Activated CD4-positive, alpha-beta T cell treated with anti-CD3 and anti-CD28 coated beads, Interleukin-2, amount 50 U/mL, for 16 hours (primary cell): Measurements from ENCODE around the gene HOXA9.
A peak's percentile ranks its signal among the peaks of the same experiment; 100 is the strongest.

Experiments used
- DNase-seq: peaks from one replicate; pipeline ENCODE4 v3.0.0-alpha.2; 2020

Gene HOXA9

DNA sequence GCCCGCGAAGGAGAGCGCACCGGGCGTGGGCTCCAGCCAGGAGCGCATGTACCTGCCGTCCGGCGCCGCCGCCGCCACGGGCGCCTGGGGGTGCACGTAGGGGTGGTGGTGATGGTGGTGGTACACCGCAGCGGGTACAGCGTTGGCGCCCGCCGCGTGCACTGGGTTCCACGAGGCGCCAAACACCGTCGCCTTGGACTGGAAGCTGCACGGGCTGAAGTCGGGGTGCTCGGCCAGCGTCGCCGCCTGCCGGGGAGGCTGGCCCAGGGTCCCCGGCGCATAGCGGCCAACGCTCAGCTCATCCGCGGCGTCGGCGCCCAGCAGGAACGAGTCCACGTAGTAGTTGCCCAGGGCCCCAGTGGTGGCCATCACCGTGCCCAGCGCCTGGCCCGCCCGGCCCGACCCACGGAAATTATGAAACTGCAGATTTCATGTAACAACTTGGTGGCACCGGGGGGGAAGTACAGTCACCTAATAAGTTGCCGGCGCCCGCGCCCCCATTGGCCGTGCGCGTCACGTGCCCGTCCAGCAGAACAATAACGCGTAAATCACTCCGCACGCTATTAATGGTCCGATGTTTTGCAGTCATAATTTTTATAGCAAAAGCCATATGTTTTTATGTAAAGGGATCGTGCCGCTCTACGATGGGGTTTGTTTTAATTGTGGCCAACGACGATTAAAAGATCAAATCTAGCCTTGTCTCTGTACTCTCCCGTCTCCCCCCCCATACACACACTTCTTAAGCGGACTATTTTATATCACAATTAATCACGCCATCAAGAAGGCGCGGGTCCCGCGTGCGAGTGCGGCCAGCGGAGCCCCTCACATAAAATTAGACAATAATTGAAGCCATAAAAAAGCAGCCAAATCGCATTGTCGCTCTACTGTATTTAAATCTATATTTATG lies at the start of gene HOXA9:
Gene HOXA9, minus strand, starts transcription at position 449 of the 907 bp plus-strand sequence. Its CDS starts 80 bp downstream, at position 369.
- DNase-seq: no peak

DNA sequence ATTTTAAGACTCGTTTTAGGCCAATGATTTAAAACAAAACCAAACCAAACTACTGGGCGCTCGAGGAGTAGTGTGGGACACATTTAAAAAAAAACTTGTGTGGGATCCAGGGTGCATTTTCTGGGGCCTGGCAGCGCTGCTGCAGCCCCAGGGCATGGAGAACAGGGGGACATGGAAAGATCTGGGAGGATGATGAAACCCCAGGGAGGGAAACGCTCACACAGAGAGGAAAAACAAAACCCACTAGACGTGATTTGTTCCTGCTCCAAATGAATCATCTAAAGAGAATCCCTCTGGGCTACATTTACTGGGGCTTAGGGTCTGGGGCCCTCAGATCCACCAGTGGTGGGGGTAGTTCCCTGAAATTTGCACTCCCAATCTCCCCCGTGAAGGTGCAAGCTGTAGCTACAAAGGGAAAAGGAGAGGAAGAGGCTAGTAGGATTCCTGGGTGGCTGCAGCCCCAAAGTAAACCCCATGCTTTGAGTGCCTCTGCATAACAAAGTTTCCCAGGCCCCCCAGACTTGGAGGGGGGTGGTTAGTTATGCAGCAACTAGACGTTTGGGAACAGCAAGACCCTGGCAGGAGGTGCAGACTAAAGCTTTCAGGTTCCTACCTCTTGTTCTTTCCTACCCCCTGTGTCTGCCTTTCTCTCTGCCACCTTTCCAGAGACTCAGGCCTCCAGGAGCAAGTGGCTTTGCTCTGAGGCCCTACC lies 49.1 kb upstream of the HOXA9 start:
- no peak for DNase-seq

DNA sequence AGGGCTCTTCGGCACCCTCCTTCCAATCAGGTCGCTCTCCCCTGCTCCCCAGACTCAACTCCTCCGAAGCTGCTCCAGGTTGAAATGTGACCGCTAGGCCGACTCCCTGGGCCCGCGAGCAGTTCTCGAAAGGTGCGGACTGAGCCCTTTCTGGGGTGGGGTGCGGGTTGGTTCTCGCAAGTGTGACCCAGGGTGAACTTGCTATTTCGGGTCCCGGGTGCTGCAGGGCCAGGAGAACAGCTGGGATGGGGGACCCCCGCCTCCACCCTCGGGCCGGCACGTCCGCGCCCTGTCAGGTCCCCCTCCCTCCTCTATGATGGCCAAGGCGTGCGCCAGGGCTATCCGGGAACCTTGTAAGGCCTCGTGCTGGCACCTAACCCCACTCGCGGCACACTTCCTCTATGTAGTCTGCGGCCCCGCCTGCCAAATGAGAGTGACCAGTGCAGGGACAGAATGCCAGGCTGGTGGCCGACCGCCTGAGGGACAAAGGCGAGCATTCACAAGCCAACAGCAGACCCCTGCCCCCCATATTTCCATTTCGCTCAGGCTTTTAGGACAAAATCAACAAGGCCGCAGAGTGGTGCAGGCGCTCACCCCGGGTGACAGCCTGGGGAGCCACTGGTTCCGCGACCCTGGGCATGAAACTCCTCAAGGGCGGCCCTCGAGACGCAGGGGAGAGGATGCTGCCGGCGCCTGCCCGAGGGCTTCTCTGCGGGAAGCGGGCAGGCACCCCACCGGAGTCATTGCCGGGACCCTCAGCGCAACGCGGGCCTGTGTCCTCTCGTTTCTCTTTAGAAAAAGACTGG lies 48.3 kb upstream of the HOXA9 start:
- no peak for DNase-seq

DNA sequence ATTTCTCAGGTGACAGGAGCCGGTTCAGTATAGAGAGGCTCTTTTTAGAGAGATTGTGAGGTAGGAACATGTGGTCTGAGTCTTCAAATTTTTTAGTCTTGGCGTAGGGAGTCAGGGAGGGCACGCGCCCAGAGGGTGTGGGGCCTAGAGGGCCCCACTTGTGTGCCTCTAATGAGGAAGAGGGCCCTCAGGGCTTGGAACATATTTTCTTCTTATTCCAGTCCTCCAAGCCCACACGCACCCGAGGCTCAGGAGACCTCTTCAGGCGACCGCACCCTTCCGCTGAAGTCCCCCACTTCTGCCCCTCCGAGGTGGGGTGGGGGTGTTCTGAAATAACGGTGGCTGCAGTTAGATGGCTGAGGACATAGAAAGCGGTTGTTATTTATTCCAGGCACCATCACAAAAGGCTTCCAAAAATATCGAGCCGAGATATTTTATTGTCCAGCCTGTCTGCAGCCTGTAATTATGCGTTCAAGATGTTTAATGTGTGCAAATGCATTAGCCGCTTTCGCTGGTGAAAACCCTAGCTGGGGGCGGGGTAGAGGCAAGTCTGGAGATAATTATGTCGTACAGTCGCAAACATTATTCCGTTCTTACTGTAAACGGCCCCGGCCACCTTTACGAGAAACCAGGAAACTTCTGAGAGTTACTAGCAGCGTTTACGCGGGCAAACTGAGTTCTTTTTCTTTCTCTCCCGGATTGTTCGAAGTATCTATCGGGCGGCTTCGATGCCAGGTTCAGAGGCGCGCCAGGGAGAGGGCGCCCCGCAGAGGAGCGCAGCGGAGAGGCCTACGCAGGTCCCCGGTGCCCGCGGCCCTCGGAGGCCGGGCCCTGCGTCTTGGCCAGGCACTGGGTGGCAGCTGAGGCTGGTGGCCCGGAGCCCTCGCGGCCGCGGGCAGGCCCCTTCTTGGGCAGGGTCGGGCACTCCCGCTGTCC lies 47.4 kb upstream of the HOXA9 start:
- no peak for DNase-seq

DNA sequence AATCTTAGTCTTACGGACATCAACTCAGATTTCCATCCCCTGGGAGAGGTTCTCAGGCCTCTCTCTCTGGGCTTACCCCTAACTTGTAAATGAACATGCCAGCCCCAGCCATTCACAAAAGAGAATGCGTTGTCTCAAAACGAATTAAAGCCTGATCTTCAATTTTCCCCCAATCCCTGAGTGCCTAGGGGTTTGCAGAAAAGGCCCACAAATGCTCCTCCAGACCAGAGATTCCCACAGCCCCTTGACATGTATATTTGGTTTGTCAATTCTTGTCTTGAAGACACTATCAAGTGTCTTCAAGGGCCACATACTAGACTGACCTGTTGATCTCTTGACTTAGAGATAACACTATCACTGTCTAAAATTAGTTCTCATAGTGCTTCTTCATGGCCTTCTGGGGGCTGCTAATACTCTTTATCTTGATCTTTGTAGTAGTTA lies 46.4 kb upstream of the HOXA9 start:
- DNase-seq: no peak

DNA sequence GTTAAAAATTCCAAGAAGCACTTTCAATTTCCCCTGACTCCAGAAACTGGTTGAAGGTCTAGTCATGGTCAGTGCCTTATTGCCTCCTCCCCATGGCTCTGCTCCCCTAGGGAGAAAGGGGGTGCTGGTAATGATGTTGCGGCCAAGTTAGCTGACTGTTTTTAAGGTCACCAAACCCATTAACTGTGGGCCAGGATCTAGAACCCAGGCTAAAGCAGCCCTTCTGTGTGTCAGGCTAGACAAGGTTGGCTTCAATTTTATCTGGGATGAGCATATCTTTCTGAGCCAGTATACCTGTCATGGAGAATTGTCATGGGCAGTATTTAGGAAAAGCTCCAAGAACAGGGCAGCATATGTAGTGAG lies 45.7 kb upstream of the HOXA9 start:
- DNase-seq: no peak

DNA sequence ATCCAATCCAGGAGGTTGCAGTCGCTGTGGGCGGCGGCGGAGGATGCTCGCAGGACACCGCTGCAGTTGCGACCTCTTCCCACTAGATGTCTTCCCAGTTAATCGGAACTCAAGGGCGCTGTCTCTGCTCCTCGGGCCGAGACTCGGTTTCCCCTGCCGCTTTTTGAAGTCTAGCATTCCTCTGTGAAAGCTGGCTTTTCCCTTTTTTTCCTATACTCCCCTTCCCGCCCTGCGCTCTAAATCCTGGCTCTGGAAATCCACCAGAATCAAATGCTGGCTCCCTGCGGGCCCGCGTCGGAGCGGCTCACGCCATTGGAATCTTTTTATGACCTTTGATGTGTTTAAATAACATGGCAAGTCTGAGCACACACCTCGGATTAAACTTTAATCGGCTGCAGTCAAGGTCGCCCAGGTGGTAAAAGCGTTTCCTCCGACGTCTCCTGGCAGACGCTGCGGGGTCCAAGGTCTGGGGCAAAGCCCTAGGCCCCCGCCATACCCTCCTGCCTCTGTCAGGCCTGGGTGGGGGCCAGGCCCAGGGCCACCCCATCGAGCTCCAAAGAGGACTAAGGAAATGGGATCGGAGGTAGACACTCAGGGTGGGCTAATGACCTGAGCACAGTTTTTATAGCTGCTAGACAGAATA lies 45.2 kb upstream of the HOXA9 start:
- peak; percentile 39 for DNase-seq

DNA sequence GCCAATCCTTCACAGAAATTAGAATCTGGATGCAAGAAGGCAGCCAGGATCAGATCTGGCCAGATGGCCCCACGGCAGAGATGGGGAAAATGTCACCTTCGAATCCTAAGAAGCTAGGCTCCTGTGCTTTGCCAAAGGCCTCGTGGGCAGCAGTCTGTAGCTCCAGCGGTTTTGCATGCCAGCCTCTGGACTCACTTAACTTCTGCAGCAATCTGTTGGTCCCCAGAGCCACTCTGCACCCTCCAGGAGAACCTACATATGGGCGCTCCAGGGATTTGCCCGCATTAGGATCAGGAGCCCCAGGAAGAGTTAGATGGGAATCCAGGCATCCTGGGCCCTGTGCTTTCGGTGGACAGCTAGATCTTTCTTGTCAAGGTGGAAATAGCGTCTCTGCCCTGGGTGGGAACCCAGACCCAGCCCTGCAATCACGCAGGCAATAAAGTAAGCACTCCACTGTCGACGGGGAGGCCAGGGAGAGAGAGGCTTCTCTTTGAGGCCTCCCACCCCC lies 44.6 kb upstream of the HOXA9 start:
- DNase-seq: no peak

DNA sequence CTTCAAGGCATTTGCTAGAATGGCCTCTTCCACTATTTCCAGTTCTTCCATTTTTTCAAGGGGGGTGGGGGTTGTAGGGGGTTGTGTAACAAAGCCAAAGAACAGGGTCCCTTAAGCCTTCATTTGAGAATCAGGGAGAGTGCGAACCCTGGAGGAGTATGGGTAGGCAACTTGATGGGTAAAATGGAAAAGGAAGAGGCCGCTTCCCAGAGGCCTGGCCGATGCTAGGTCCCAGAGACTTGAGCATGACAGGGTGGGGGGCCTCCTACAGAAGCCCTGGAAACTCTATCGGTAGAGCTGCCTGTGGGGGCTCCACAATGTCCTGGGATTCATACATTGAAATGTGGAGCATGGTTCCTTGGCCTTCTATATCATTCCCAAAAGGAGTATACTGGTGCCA lies 43.7 kb upstream of the HOXA9 start:
- no peak for DNase-seq

DNA sequence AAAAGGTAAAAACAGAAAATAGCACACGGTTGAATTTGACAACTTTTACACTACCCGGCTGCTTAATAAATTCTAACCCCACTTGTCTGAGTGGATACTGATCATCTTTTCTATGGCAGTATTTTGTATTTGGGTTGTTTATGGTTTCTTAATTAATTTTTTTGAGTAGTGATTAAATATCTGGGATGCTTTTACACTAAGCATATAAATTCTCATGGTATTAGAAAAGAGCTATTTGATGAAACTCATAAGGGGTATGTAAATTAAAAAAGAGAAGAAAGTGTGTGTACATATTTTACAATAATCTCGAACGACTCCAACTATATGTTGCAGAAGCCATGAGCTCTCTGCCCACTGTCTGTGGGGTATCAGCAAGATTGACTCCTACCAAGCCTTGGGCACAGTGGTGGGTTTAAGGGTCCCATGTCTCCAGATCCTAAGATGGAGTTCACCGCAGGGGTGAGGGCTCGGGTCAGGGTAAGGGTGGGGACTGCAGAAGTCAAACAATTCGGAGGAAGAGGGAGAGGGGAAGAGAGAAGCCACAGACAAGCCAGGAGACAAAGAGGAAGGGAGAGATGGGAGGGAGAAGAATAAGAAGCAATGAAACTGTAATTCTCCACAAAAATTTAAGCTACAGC lies 42.1 kb upstream of the HOXA9 start:
- DNase-seq: no peak

DNA sequence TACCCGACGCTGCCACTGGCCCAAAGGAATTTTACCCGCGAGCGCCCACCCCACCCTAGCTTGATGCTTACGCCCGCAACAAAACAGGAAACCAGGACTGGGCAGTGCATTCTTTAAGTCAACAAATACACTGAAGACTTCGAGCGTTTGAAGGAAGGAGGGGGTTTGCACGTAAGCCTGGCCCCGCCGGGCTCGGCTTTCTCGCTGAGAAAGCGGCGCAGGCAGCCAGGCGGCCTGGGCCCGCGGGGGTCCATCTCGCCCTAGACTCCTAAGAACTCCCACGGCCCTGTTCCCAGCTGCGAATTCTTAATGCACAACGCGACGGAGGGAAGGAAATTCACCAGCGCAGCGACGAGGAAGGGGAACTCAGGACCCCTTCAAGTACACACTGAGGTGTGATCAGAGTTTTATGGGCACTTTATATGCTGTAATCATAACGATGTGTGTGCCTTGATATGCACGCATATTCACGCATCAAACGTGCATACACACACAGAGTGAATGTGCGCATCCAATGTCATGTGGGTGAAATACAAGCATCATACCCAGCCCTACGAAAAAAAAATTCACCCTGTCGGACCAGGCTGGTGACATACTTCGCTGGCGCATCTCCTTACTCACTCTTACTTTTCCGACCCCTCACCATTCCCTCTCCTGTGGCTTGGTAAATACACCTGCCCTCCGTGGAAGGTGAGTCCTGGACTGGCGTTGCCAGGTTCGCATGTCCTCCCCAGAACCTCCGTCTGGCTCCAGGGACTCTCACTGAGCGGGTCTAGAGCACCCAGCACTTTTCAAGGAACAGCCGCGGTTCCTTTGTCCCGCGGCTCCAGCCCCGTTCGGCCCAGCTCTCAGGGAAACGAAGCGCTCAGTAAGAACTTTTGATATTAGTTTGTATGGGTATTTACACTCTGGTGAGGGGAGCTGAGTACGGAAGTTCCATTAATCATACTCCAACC lies 40.3 kb upstream of the HOXA9 start:
- DNase-seq: no peak

DNA sequence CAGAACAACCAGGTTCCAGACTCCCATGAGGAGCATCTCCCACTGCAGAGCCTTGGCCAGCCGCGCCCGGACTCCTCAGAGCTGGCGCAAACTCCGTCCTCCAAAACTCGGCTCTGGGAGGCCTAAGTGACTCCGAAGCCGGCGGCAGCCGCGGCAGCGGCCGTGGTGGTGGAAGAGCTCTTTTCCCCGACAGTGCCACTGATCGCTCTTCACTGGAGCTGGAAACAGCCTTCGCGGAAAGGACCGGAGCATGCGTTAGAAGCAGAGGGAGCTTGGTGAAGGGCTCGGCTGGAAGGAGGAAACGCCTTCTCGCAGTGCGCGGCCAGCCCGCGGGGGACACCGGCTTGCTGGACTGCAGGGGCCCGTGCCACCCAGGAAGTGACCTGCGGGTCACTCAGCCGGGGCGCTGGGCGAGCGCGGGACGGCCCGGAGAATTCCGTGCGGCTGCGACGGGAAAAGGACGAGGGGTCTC lies 39.5 kb upstream of the HOXA9 start:
- DNase-seq: no peak

DNA sequence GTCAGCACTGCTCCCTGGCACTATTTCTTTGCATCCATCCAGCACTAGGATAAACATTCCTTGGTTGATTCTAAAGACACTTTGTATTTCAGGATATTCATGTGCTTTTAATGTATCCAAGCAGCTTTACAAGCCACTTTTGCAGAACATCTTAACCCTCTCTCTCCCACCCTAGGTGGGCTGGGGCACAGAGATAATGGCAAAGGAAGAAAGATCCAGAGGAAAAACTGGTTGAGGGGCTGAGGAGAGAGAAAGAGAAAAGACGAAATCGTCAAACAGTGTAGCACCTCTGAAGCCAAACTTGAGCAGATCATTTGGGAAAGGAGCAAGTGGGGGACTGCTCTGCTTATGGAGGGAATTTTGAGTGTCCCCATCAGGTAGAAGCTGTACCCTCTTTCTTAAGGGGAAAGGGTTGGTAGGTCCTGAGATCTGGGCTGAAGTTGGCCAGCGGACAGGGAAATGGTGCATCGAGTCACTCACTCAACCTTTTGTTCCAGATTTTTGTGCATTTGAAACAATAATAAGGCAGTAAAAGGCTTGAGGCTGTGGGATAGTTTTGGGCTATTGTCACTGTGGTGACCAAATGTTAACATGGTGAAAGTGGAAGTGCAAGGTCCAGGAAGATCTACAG lies 38.7 kb upstream of the HOXA9 start:
- no peak for DNase-seq

DNA sequence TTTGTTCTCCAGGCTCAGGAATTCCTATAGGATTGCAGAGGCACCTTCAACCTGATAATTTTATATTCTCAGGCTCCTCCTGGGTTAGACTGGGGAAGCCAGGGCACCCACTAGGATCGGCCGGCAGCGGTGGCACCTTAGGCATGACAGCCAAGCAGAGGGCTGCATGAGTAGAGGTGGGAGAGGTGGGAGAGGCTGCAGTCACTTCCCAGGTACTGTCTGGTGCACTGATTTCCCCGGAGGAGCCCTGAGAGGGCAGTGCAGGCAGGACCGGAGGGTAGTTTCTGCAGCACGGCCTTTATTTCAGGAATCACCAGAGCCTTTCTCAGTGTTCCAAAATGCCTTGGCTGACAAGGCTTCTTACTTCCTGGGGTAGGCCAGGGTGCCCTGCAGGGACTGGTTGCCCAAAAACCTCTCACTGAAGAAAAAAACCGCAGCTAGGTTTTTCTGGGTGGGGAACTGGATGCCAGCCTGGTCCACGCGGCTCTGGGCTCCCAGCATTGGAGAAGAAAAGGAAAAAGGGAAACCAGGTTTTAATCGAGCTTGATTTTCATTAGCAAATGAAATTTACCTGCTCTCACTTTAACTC lies 38.1 kb upstream of the HOXA9 start:
- no peak for DNase-seq

DNA sequence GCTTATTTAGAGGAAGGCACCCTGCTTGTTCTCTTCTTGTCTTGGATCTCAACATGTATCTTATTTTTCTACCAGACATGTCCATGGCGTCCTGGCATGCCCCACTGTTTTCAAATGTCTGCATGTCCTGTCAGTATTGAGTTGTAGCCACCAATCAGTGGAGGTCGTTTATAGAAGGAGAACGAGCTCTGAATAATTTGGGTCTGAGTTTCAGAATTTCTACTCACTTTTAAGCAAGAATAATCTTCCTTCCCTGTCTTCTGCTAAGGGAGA lies 37.5 kb upstream of the HOXA9 start:
- no peak for DNase-seq

DNA sequence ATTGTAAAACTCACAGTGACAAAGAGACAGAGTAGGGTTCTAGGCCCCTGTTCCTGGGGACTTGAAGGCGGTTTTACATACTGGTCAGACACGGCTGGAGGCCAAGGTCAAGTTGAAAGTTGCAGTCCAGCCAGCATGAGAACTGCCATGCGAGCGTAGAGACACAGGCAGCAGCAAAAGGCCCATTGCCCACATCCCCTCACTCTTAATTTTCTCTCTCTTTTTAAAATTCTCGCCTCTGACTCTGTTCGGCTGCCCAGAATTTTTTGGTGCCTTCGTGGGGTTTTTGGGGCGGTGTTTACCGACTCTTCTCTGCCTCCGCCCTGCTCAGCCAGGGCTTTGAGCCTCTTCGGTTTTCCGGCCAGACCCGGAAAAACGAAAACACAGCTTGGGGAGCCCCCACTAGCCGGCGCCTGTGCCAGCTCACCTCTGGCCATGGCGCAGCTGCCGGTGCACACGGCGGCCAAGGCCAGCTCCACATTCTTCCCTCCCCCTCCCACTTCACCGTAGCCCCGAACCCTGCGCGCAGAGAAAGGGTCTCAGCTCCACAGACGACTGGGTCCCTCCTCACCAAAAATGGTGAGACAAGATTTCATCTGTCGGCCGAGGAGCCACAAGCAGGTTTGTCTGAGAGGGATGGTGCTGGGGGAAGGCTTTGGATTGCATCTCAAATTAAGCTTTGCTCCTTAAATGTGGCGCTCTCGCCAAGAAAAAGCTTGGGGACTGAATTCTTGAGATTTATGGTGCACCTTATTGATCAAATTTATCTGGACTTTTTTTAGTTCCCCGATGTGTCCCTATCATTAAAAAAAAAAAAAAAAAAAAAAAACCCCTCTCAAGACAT lies 36.9 kb upstream of the HOXA9 start:
- DNase-seq: no peak

DNA sequence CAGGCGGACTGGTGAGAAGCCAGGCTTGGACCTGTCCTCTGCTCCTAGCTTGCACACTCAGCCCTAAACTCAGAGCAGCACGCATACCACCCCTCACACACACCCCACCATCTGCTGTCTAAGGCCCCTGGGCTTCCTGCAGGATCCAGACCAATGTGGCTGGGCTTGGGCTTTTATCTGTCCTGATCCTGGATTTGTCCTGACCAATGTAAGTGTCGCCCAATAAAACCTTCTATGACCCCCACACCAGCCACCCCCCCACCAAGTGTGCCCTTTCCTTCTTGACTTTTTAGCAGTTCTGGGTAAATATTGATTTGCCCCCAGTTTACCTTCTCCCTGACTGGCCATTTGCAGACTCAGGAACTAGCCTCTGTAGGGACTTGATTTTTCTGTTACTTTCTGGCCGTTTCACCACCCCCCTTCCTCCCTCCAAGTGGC lies 36.3 kb upstream of the HOXA9 start:
- DNase-seq: no peak
